OCI-LY3 (cell line): ENCODE measurements around the gene MMP1.

Source experiments
- CTCF ChIP-seq: fragments of 200-600, 300-600 bp; sonication (generic); IDR thresholded peaks from 2 replicates; pipeline ENCODE4 v1.5.1; 2014; ENCODE audit warnings: antibody characterized with exemption, low read length, low read depth
- EZH2phosphoT487 ChIP-seq: fragments of 200-600 bp; shearing (Covaris generic); IDR thresholded peaks from 2 replicates; pipeline ENCODE4 v1.6.1; 2018; ENCODE audit warnings: antibody characterized with exemption, mixed run types, low read depth

DNA sequence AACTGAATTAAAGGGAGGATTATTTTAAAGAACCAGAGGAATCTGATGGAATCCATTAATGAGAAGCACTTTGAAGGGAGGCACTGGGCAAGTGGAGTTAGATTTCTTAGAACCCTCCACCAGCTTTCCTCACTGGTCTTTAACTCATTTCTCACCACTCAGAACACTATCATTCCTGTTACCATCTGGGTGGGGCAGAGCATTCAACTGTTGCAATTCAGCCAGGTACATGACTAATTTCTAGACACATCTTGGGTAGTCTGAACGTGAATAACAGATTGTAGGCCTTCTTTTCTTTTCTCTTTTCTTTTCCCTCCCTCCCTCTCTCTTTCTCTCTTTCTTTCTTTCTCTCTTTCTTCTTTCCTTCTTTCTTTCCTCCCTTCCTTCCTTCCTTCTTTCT lies 15.5 kb upstream of the MMP1 start:
- TF ChIP-seq CTCF = no peak
- TF ChIP-seq EZH2phosphoT487 = no peak
